Lower lobe of right lung (tissue), 2 donors: ENCODE measurements around the gene XRN1. TPM values are rescaled to one million over a fixed set of nuclear protein-coding genes. Genes with fewer than 3 reads are reported as not detected.
"Not testable (repeated sequence)": the region's sequence is repeated elsewhere in the genome, so short reads cannot be mapped to it uniquely, and the experiment has no call there.

Experiments
- ATAC-seq, 2 donors: fragments of 200-7000 bp; cut with Tn5 transposase; one replicate each; pipeline ENCODE4 v1.9.1; 2020 to 2022; ENCODE audit warnings: mild to moderate bottlenecking in 2 of 2, moderate library complexity in 2 of 2
- DNase-seq: peaks from one replicate; pipeline ENCODE4 v3.0.0-alpha.2; 2020
- H3K27ac ChIP-seq: fragments of 200-600 bp; one replicate; pipeline ENCODE4 v1.8.0; 2022
- H3K27me3 ChIP-seq: fragments of 200-600 bp; one replicate; pipeline ENCODE4 v1.8.0; 2022; ENCODE audit warnings: low read depth
- H3K36me3 ChIP-seq: fragments of 200-600 bp; one replicate; pipeline ENCODE4 v1.8.0; 2022; ENCODE audit warnings: mild to moderate bottlenecking
- H3K4me1 ChIP-seq: fragments of 200-600 bp; one replicate; pipeline ENCODE4 v1.8.0; 2022
- H3K4me3 ChIP-seq: fragments of 200-600 bp; one replicate; pipeline ENCODE4 v1.8.0; 2022; ENCODE audit warnings: mild to moderate bottlenecking
- H3K9me3 ChIP-seq: fragments of 200-600 bp; one replicate; pipeline ENCODE4 v1.8.0; 2022
- CTCF ChIP-seq: fragments of 200-600 bp; IDR thresholded peaks from one replicate; pipeline ENCODE4 v1.8.0; 2022; ENCODE audit warnings: antibody characterized with exemption, mild to moderate bottlenecking
- intact Hi-C: fragments of 100-400 bp; cut with DNase I; formaldehyde crosslinking; loops from one replicate; pipeline ENCODE4 v1.11.0; 2022
- total RNA-seq: library from RNA; stranded (reverse); fragmentation: NEBNext Ultra II Directional; extraction: Animal tissue kit (Norgen Biotek cat#: 25700); gene quantifications from one replicate; pipeline ENCODE4 v1.2.1, GENCODE V29; 2021
- donor health status: DM: no; HTN: yes; CAD: no; lungs with severe emphysema.

Gene XRN1
- total RNA-seq, 1 donor from 2014 or later: 58.5 TPM

GRCh38 chr3:142394921-142395622 lies 52.8 kb downstream of the XRN1 start:
- no peak overlapping the region for H3K27ac ChIP-seq
- H3K27me3 ChIP-seq: no peaks in the 10 kb centered on the region
- intact Hi-C loops: no loop called here
- TF ChIP-seq CTCF: no peak
- ATAC-seq: no peak
- H3K4me1 ChIP-seq: no peaks in the 10 kb centered on the region
- DNase-seq: no peak
- H3K9me3 ChIP-seq: no peaks in the 10 kb centered on the region
- peaks cover 82% of the 10 kb centered on the region for H3K36me3 ChIP-seq
- H3K4me3 ChIP-seq: no peak overlapping the region

DNA sequence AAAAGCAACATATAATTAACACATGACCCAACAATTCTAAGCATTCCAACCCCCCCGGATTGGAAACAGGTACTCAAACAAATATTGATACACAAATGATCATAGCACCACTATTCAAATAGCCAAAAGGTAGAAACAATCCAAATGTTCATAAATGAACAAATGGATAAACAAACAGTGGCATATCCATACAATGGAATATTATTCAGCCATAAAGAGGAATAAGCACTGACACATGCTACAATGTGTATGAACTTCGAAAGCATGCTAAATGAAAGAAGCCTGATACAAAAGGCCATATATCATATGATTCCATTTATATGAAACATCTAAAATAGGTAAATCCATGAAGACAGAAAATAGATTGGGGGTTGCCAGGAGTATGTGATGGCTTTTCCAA lies 62.8 kb downstream of the XRN1 start:
- no peak overlapping the region for H3K4me3 ChIP-seq
- no peaks in the 10 kb centered on the region for H3K9me3 ChIP-seq
- peaks cover 81% of the 10 kb centered on the region for H3K36me3 ChIP-seq
- ATAC-seq: no peak
- no peak for TF ChIP-seq CTCF
- no peaks in the 10 kb centered on the region for H3K27me3 ChIP-seq
- H3K4me1 ChIP-seq: no peaks in the 10 kb centered on the region
- DNase-seq: no peak
- H3K27ac ChIP-seq: no peak overlapping the region
- intact Hi-C loops: no loop called here

DNA sequence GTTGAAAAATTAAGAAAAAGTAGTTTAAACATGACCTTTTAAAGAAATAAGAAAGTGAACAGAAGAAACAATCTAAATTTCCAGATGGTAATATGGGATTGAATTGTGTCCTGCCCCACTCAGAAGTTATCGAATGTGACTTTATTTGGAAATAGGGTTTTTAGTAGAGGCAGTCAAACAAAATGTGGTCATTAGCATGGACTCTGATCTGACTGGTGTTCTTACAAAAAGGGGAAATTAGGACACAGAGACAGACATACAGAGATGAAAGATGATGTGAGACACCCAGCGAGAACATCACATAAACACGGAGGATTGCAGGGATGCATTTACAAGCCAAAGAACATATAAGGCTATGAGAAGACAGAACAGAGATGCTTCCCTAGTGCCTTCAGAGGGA lies 73.2 kb downstream of the XRN1 start:
- Histone ChIP-seq H3K4me3 (no peak overlapping the region), H3K9me3 (no peaks in the 10 kb centered on the region), H3K4me1 (no peaks in the 10 kb centered on the region), H3K36me3 (peaks cover 86% of the 10 kb centered on the region), H3K27me3 (no peaks in the 10 kb centered on the region), H3K27ac (no peak overlapping the region)
- ATAC-seq (no peak), DNase-seq (no peak)
- intact Hi-C loops: no loop called here
- TF ChIP-seq CTCF: no peak

DNA sequence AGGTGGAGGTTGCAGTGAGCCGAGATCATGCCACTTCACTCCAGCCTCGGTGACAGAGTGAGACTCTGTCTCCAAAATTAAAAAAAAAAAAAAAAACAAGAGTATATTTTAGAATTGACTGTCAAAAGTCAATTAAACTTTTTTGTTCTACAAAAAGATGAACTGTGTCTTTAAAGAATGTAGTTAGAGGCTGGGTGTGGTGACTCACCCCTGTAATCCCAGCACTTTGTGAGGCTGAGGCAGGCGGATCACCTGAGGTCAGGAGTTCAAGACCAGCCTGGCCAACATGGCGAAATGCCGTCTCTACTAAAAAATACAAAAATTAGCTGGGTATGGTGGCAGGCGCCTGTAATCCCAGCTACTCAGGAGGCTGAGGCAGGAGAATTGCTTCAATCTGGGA lies 78.3 kb downstream of the XRN1 start:
- H3K27ac ChIP-seq, ATAC-seq, H3K27me3 ChIP-seq, H3K9me3 ChIP-seq, intact Hi-C loops, H3K4me1 ChIP-seq, DNase-seq, H3K4me3 ChIP-seq: not testable (repeated sequence)
- peaks cover 88% of the 10 kb centered on the region for H3K36me3 ChIP-seq

DNA sequence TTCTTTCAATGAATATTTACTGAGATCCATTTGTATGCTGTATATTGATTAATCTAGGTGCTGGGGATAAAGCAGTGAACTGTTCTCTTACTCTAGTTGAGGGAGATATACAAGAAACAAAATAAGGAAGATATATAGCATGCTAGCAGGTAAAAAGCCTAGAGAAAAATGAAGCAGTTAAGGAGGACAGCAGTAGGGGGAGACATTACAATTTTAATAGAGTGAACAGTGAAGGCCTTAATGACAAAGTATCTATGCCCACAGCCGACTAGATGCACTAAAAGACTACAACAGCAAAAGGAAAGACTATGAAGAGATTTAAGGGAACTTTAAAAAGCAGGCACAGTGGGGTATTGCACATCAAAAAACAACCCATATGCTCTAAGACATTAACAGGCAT lies 81.4 kb downstream of the XRN1 start:
- DNase-seq: no peak
- H3K36me3 ChIP-seq: peaks cover 88% of the 10 kb centered on the region
- no peak for TF ChIP-seq CTCF
- ATAC-seq: no peak
- intact Hi-C loops: no loop called here
- H3K4me3 ChIP-seq: no peak overlapping the region
- H3K9me3 ChIP-seq: no peaks in the 10 kb centered on the region
- no peaks in the 10 kb centered on the region for H3K27me3 ChIP-seq
- H3K4me1 ChIP-seq: no peaks in the 10 kb centered on the region
- H3K27ac ChIP-seq: no peak overlapping the region

- ATAC-seq: no peak
Measured at GRCh38 chr3:142363936-142364467, 83.8 kb downstream of the XRN1 start.

DNA sequence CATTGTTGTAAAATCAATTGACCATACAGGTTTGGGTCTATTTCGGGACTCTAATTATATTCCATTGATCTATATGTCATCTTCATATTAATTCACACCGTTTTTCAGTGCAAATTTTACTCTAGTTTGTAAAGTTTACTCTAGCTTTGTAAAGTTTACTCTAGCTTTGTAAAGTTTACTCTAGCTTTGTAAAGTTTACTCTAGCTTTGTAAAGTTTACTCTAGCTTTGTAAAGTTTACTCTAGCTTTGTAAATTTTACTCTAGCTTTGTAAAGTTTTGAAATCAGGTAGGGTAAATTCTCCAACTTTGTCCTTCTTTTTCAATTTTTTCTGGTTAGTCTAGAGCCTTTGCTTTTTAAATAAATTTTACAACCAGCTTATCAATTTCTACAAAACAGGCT lies 84.4 kb downstream of the XRN1 start:
- H3K4me3 ChIP-seq, H3K9me3 ChIP-seq, DNase-seq, H3K4me1 ChIP-seq, H3K27me3 ChIP-seq, H3K27ac ChIP-seq, ATAC-seq, intact Hi-C loops: not testable (repeated sequence)
- peaks cover 87% of the 10 kb centered on the region for H3K36me3 ChIP-seq

More at GRCh38 chr3:142363936-142364467, 83.8 kb downstream of the XRN1 start:
- peaks cover 87% of the 10 kb centered on the region for H3K36me3 ChIP-seq
- H3K4me3 ChIP-seq: no peak overlapping the region
- no peak for DNase-seq
- H3K4me1 ChIP-seq: no peaks in the 10 kb centered on the region
- no peak for TF ChIP-seq CTCF
- intact Hi-C loops: no loop called here
- H3K27ac ChIP-seq: no peak overlapping the region
- no peaks in the 10 kb centered on the region for H3K27me3 ChIP-seq
- H3K9me3 ChIP-seq: no peaks in the 10 kb centered on the region
